ENCODE data around the gene MCC.

Gene MCC

GRCh38 chr5:113057557-113057984 is 430.7 kb downstream of the MCC start:
- no peak overlapping the region for H3K4me3 ChIP-seq (ENCODE audit: low read length)
- DNase-seq (ENCODE audit: low read depth), result no peak
- TF ChIP-seq, protein P1, sequence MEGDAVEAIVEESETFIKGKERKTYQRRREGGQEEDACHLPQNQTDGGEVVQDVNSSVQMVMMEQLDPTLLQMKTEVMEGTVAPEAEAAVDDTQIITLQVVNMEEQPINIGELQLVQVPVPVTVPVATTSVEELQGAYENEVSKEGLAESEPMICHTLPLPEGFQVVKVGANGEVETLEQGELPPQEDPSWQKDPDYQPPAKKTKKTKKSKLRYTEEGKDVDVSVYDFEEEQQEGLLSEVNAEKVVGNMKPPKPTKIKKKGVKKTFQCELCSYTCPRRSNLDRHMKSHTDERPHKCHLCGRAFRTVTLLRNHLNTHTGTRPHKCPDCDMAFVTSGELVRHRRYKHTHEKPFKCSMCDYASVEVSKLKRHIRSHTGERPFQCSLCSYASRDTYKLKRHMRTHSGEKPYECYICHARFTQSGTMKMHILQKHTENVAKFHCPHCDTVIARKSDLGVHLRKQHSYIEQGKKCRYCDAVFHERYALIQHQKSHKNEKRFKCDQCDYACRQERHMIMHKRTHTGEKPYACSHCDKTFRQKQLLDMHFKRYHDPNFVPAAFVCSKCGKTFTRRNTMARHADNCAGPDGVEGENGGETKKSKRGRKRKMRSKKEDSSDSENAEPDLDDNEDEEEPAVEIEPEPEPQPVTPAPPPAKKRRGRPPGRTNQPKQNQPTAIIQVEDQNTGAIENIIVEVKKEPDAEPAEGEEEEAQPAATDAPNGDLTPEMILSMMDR (conservative IDR thresholded peaks at IDR 0.05; ENCODE audit: low read length), result no peak

- no peak overlapping the region for H3K4me3 ChIP-seq (ENCODE audit: low read length)
- TF ChIP-seq, protein P1 (conservative IDR thresholded peaks at IDR 0.05; ENCODE audit: low read length), result no peak
- no peak for DNase-seq (ENCODE audit: low read depth)
Observed at GRCh38 chr5:113056988-113057387, 431.3 kb downstream of the MCC start.

DNA sequence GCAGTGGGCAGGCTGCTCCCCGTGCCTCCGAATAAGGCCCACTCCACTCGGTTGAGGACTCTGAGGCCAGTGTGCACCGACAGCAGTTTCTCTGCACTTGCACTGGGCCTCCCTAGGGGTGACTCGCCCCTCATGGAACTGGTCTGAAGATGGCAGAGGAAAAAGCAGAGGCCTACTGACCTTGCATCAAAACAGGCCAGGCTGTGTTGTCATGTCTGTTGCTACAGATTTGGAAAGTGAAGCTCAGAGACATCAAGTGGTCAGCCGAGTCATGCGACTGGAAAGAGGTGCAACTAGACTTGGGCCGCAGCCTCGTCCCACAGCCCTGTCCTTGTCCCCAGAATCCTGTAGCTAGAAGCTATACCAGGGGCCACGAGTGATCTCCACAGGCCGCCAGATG is 433.4 kb downstream of the MCC start:
- DNase-seq (ENCODE audit: low read depth), result no peak
- TF ChIP-seq, protein P1 (conservative IDR thresholded peaks at IDR 0.05; ENCODE audit: low read length), result no peak
- no peak overlapping the region for H3K4me3 ChIP-seq (ENCODE audit: low read length)

DNA sequence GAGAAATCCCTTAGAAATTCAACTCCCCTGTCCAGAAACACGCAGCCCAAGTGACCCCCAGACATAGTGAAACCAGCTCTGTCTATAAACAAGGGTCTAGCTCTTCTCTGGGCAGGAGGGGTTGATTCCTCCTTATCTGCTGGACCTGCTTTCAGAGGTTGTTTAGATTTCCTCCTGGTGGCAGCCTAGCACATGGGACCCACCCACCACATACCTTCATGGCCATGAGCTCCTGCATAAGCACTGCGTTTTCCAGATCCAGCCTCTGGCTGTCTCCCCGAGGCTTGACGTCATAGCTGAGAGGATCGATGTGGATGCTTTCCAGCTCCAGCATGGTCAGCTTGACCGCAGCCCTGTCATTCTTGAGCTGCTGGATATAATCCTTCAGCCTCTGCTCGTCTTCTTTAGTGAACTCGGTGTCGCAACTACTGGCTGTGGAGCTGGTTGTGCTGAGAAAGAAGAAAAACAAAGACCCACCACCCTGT is 434.7 kb downstream of the MCC start:
- TF ChIP-seq, protein P1 (conservative IDR thresholded peaks at IDR 0.05; ENCODE audit: low read length), result no peak
- DNase-seq (ENCODE audit: low read depth), result no peak
- H3K4me3 ChIP-seq (ENCODE audit: low read length), result no peak overlapping the region

GRCh38 chr5:113052041-113052795 is 436.0 kb downstream of the MCC start:
- no peak overlapping the region for H3K4me3 ChIP-seq (ENCODE audit: low read length)
- DNase-seq (ENCODE audit: low read depth), result no peak
- TF ChIP-seq, protein P1 (conservative IDR thresholded peaks at IDR 0.05; ENCODE audit: low read length), result no peak

DNA sequence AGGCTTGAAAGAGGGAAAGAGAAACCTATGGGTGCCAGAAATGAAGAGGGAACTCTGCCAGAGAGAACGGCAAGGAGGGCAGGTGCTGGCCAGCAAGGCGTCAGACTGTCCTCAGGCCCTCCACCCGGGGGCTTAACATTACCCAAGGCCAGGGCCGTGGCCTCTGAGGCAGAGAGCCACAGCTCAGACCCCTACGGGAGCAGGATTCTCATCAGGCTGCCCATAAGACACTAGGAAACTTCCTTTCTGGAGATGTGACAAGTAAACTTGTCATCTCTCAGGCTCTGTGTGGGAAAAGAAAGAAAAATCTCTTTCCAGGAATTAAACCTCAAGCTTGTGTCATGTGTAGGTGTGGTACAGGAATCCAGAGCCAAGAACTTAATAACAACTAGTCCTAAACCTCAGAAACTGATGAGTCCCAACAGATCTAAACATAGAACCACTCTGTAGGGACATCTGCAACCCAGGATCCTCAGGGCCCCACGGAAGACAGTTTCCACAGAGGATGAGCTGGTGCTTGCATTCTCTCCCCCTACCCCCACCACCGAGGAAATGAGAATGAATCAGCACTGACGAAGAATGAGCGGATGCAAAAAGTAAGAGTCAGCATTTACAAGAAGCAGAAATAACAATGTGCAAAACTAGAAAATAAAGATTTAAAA is 437.4 kb downstream of the MCC start:
- TF ChIP-seq, protein P1 (conservative IDR thresholded peaks at IDR 0.05; ENCODE audit: low read length), result no peak
- H3K4me3 ChIP-seq (ENCODE audit: low read length), result no peak overlapping the region
- peak; percentile 89 for DNase-seq (ENCODE audit: low read depth)

- TF ChIP-seq, protein P1 (conservative IDR thresholded peaks at IDR 0.05; ENCODE audit: low read length), result no peak
- H3K4me3 ChIP-seq (ENCODE audit: low read length), result no peak overlapping the region
- no peak for DNase-seq (ENCODE audit: low read depth)
Observed at GRCh38 chr5:113048931-113049330, 439.3 kb downstream of the MCC start.

Data from AG10803 (cell line).